Measurements from ENCODE around the gene PRDM16.

Gene PRDM16

DNA sequence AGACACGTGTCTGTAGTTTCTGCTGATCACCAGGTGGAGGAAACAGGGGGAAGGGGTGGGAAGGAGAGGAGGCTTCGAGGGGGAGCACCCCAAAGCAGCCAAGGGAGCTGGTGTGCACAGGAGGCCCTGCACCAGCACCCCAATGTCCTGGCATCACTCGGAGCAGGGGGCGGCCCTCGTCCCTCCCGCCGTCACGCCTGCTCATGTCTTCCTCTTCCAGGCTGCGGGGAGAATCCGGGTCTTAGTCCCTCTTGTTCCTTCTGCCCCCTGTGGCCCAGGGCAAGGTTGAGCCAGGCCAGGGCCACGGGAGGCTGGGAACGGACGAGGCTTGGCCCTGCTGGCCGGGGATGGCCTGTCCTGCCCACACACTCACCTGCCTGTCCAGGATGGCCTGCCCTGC is 364.1 kb downstream of the PRDM16 start:
- Histone ChIP-seq H3K36me3 (ENCODE audit: insufficient read depth, insufficient read length, low read length) (no peaks in the 10 kb centered on the region), H3K9me3 (ENCODE audit: insufficient read depth, low read length) (peaks cover 7% of the 10 kb centered on the region; the same call in 1 of the 2 replicates), H3K4me3 (ENCODE audit: insufficient read length, low read depth) (no peak overlapping the region), H3K4me1 (ENCODE audit: insufficient read depth, insufficient read length) (peaks cover 14% of the 10 kb centered on the region), H3K27me3 (ENCODE audit: insufficient read depth, insufficient read length) (no peaks in the 10 kb centered on the region), H3K9ac (ENCODE audit: insufficient read length, low read depth) (no peak overlapping the region)
- no peak for DNase-seq (ENCODE audit: low read depth, low spot score)
- TF ChIP-seq SUZ12 (IDR thresholded peaks at IDR 0.05; ENCODE audit: extremely low read depth, insufficient read depth, insufficient read length) (no peak), YY1 (IDR thresholded peaks at IDR 0.05; ENCODE audit: insufficient read depth, insufficient read length) (no peak), ZNF274 (IDR thresholded peaks at IDR 0.05; ENCODE audit: low read depth, low read length) (no peak)

GRCh38 chr1:3433596-3434320 is 364.8 kb downstream of the PRDM16 start:
- TF ChIP-seq ZNF274 (IDR thresholded peaks at IDR 0.05; ENCODE audit: low read depth, low read length) (no peak), SUZ12 (IDR thresholded peaks at IDR 0.05; ENCODE audit: extremely low read depth, insufficient read depth, insufficient read length) (no peak), YY1 (IDR thresholded peaks at IDR 0.05; ENCODE audit: insufficient read depth, insufficient read length) (no peak)
- Histone ChIP-seq H3K36me3 (ENCODE audit: insufficient read depth, insufficient read length, low read length) (no peaks in the 10 kb centered on the region), H3K9ac (ENCODE audit: insufficient read length, low read depth) (no peak overlapping the region), H3K9me3 (ENCODE audit: insufficient read depth, low read length) (peaks cover 7% of the 10 kb centered on the region; the same call in 1 of the 2 replicates), H3K4me3 (ENCODE audit: insufficient read length, low read depth) (no peak overlapping the region), H3K4me1 (ENCODE audit: insufficient read depth, insufficient read length) (peaks cover 14% of the 10 kb centered on the region), H3K27me3 (ENCODE audit: insufficient read depth, insufficient read length) (no peaks in the 10 kb centered on the region)
- no peak for DNase-seq (ENCODE audit: low read depth, low spot score)

DNA sequence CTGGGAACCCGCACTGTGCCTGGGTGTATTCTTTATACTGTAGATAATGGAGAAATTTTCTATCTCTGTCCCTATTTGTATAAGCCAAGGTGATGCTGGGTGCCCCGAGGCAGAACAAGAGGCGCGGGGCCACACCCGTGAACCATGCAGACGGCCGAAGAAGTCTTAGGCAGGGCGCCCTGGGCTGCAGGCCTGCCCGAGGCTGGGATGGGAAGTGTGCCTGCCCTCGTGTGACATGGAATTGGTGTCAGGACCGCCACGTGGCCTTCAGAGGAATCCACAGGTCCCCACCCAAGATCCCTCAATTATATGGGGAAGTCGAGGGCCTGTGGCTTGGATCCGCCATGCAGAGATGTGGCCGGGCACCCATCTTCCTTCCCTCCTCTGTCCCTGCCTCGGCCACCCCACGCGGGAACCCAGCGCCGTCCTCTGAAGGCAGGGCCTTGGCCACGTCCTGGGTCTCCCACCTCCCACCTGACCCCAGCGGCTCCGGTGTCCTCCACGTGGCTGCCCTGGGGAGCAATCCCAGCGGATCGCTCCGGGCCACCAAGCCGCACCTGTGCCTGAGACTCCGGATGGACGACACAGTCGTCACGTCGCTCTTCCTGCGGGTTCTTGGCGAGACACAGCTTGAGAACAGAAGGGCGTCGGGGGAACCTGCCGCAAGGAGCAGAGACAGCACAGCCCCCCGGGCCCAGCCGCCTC is 365.6 kb downstream of the PRDM16 start:
- peaks cover 14% of the 10 kb centered on the region for H3K4me1 ChIP-seq (ENCODE audit: insufficient read depth, insufficient read length)
- no peak for DNase-seq (ENCODE audit: low read depth, low spot score)
- H3K9ac ChIP-seq (ENCODE audit: insufficient read length, low read depth): no peak overlapping the region
- TF ChIP-seq SUZ12 (IDR thresholded peaks at IDR 0.05; ENCODE audit: extremely low read depth, insufficient read depth, insufficient read length) (no peak), ZNF274 (IDR thresholded peaks at IDR 0.05; ENCODE audit: low read depth, low read length) (no peak), YY1 (IDR thresholded peaks at IDR 0.05; ENCODE audit: insufficient read depth, insufficient read length) (no peak)
- H3K9me3 ChIP-seq (ENCODE audit: insufficient read depth, low read length): peaks cover 7% of the 10 kb centered on the region; the same call in 1 of the 2 replicates
- no peaks in the 10 kb centered on the region for H3K36me3 ChIP-seq (ENCODE audit: insufficient read depth, insufficient read length, low read length)
- H3K27me3 ChIP-seq (ENCODE audit: insufficient read depth, insufficient read length): no peaks in the 10 kb centered on the region
- no peak overlapping the region for H3K4me3 ChIP-seq (ENCODE audit: insufficient read length, low read depth)

- Histone ChIP-seq H3K4me1 (ENCODE audit: insufficient read depth, insufficient read length) (peaks cover 11% of the 10 kb centered on the region), H3K4me3 (ENCODE audit: insufficient read length, low read depth) (no peak overlapping the region), H3K9me3 (ENCODE audit: insufficient read depth, low read length) (peaks cover 7% of the 10 kb centered on the region; the same call in 1 of the 2 replicates), H3K27me3 (ENCODE audit: insufficient read depth, insufficient read length) (no peaks in the 10 kb centered on the region), H3K36me3 (ENCODE audit: insufficient read depth, insufficient read length, low read length) (no peaks in the 10 kb centered on the region), H3K9ac (ENCODE audit: insufficient read length, low read depth) (no peak overlapping the region)
- TF ChIP-seq YY1 (IDR thresholded peaks at IDR 0.05; ENCODE audit: insufficient read depth, insufficient read length) (no peak), SUZ12 (IDR thresholded peaks at IDR 0.05; ENCODE audit: extremely low read depth, insufficient read depth, insufficient read length) (no peak)
- no peak for DNase-seq (ENCODE audit: low read depth, low spot score)
Measured at GRCh38 chr1:3435666-3436065, 366.7 kb downstream of the PRDM16 start.

DNA sequence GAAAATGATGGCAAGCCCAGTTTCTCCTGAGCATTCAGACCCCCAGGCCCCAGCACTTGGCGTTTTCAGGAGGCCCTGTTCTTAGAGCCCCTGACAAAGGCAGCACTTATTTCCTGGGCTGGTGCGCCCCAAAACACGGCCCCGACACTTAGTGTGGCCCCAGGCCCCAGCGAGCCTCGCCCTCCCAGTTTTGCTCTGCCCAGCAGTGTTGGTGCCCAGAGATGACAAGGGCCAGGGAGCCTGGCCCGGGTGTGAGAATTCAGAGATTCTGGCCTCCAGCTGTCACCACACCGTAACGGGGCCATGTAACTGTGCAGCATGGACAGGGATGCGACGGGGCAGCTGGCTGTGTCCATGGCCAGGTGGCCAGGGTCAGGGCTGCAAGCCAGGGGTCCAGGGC is 367.4 kb downstream of the PRDM16 start:
- TF ChIP-seq ZNF274 (IDR thresholded peaks at IDR 0.05; ENCODE audit: low read depth, low read length) (no peak), SUZ12 (IDR thresholded peaks at IDR 0.05; ENCODE audit: extremely low read depth, insufficient read depth, insufficient read length) (no peak), YY1 (IDR thresholded peaks at IDR 0.05; ENCODE audit: insufficient read depth, insufficient read length) (no peak)
- DNase-seq (ENCODE audit: low read depth, low spot score): no peak

GRCh38 chr1:3436901-3437300 is 367.9 kb downstream of the PRDM16 start:
- H3K9me3 ChIP-seq (ENCODE audit: insufficient read depth, low read length): peaks cover 7% of the 10 kb centered on the region; the same call in 1 of the 2 replicates
- no peak for DNase-seq (ENCODE audit: low read depth, low spot score)
- H3K9ac ChIP-seq (ENCODE audit: insufficient read length, low read depth): no peak overlapping the region
- TF ChIP-seq ZNF274 (IDR thresholded peaks at IDR 0.05; ENCODE audit: low read depth, low read length): no peak
- no peak for TF ChIP-seq YY1 (IDR thresholded peaks at IDR 0.05; ENCODE audit: insufficient read depth, insufficient read length)
- TF ChIP-seq SUZ12 (IDR thresholded peaks at IDR 0.05; ENCODE audit: extremely low read depth, insufficient read depth, insufficient read length): no peak
- no peaks in the 10 kb centered on the region for H3K36me3 ChIP-seq (ENCODE audit: insufficient read depth, insufficient read length, low read length)
- H3K4me3 ChIP-seq (ENCODE audit: insufficient read length, low read depth): no peak overlapping the region
- no peaks in the 10 kb centered on the region for H3K27me3 ChIP-seq (ENCODE audit: insufficient read depth, insufficient read length)
- peaks cover 8% of the 10 kb centered on the region for H3K4me1 ChIP-seq (ENCODE audit: insufficient read depth, insufficient read length)

More for the DNA sequence above, 367.4 kb downstream of the PRDM16 start:
- no peak overlapping the region for H3K9ac ChIP-seq (ENCODE audit: insufficient read length, low read depth)
- no peaks in the 10 kb centered on the region for H3K27me3 ChIP-seq (ENCODE audit: insufficient read depth, insufficient read length)
- no peaks in the 10 kb centered on the region for H3K36me3 ChIP-seq (ENCODE audit: insufficient read depth, insufficient read length, low read length)
- no peak overlapping the region for H3K4me3 ChIP-seq (ENCODE audit: insufficient read length, low read depth)
- peaks cover 7% of the 10 kb centered on the region for H3K4me1 ChIP-seq (ENCODE audit: insufficient read depth, insufficient read length)
- peaks cover 7% of the 10 kb centered on the region; the same call in 1 of the 2 replicates for H3K9me3 ChIP-seq (ENCODE audit: insufficient read depth, low read length)

GRCh38 chr1:3438661-3439180 is 369.7 kb downstream of the PRDM16 start:
- peaks cover 9% of the 10 kb centered on the region for H3K4me1 ChIP-seq (ENCODE audit: insufficient read depth, insufficient read length)
- H3K4me3 ChIP-seq (ENCODE audit: insufficient read length, low read depth): no peak overlapping the region
- no peaks in the 10 kb centered on the region for H3K36me3 ChIP-seq (ENCODE audit: insufficient read depth, insufficient read length, low read length)
- H3K27me3 ChIP-seq (ENCODE audit: insufficient read depth, insufficient read length): no peaks in the 10 kb centered on the region
- DNase-seq (ENCODE audit: low read depth, low spot score): no peak
- H3K9ac ChIP-seq (ENCODE audit: insufficient read length, low read depth): no peak overlapping the region
- no peak for TF ChIP-seq SUZ12 (IDR thresholded peaks at IDR 0.05; ENCODE audit: extremely low read depth, insufficient read depth, insufficient read length)
- no peak for TF ChIP-seq YY1 (IDR thresholded peaks at IDR 0.05; ENCODE audit: insufficient read depth, insufficient read length)
- TF ChIP-seq ZNF274 (IDR thresholded peaks at IDR 0.05; ENCODE audit: low read depth, low read length): no peak
- H3K9me3 ChIP-seq (ENCODE audit: insufficient read depth, low read length): peaks cover 7% of the 10 kb centered on the region; the same call in 1 of the 2 replicates
